Spleen (tissue), 7 donors: ENCODE data around the gene ADPRH.

Experiments used
- CTCF ChIP-seq, 11 experiments: fragments of 200-600 bp in 7 of 11; fragments of 450-650 bp in 4 of 11; sonication (generic) in 4 of 11; IDR thresholded peaks in 8 of 11; conservative IDR thresholded peaks in 3 of 11; 1 replicate in 7 of 11; 2 replicates in 4 of 11; pipeline versions ENCODE4 v1.4.0 to v1.8.0; 2016 to 2021; ENCODE audit warnings: antibody characterized with exemption in 11 of 11, inconsistent platforms in 4 of 11, mild to moderate bottlenecking in 1 of 11
- POLR2A ChIP-seq, 3 donors: fragments of 450-650 bp; IDR thresholded peaks; one replicate each; pipeline ENCODE4 v1.5.1; 2017; ENCODE audit warnings: antibody characterized with exemption in 3 of 3, mild to moderate bottlenecking in 1 of 3
- POLR2AphosphoS5 ChIP-seq, 3 donors: sonication (generic); formaldehyde crosslinking; IDR thresholded peaks; one replicate each; pipeline ENCODE4 v1.5.1; 2017; ENCODE audit warnings: antibody characterized with exemption in 3 of 3
- donor health status: DM: no; HTN: no; CAD: no; lungs with moderate emphysema.
- donor health status: DM: no; HTN: no; CAD: no.
- donor health status: DM: no; HTN: no; CAD: no.

GRCh38 chr3:119595639-119596334 is 16.5 kb downstream of the ADPRH start:
- TF ChIP-seq POLR2A (IDR thresholded peaks at IDR 0.05), result no peak
- TF ChIP-seq CTCF (IDR thresholded peaks at IDR 0.05 in 8 of 11, conservative IDR thresholded peaks at IDR 0.05 in 3 of 11), result no peak
- no peak for TF ChIP-seq POLR2AphosphoS5 (IDR thresholded peaks at IDR 0.05)
